ENCODE results near the gene KCTD18.

DNA sequence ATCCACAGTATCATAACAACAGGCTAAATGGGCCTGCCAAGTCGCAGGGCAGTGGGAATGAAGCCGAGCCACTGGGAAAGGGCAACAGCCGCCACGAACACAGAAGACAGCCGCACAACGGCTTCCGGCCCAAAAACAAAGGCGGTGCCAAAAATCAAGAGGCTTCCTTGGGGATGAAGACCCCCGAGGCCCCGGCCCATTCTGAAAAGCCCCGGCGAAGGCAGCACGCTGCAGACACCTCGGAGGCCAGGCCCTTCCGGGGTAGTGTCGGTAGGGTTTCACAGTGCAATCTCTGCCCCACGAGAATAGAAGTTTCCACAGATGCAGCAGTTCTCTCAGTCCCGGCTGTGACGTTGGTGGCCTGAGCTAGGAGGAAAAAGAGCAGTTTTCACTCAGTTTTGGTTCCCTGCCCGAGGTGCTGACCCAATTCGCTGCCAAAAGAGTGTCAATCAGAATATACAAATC is 32.2 kb downstream of the KCTD18 start:
- TF ChIP-seq POLR2A (IDR thresholded peaks at IDR 0.05; ENCODE audit: low read depth, low read length) (no peak), POLR2AphosphoS5 (IDR thresholded peaks at IDR 0.05; ENCODE audit: low read depth, low read length) (no peak), TAF1 (IDR thresholded peaks at IDR 0.05; ENCODE audit: borderline replicate concordance, low read depth, low read length) (no peak)

Measured in GM12892 (cell line).